GM19372 (cell line): ENCODE results near the gene PDE9A.
"Not testable (repeated sequence)": the region's sequence is repeated elsewhere in the genome, so short reads cannot be mapped to it uniquely, and the experiment has no call there.

Experiments
- ATAC-seq: cut with Tn5 transposase; IDR thresholded peaks from one replicate; pipeline ENCODE4 v1.9.1; 2021; ENCODE audit warnings: mild to moderate bottlenecking, low read depth, moderate library complexity; ENCODE audit not compliant: unreplicated experiment

PDE9A gene

GRCh38 chr21:42653231-42654061, at the start of gene PDE9A:
PDE9A (plus strand) TSS chr21:42653621; CDS start chr21:42653815, 194 bp downstream.
- ATAC-seq: no peak

DNA sequence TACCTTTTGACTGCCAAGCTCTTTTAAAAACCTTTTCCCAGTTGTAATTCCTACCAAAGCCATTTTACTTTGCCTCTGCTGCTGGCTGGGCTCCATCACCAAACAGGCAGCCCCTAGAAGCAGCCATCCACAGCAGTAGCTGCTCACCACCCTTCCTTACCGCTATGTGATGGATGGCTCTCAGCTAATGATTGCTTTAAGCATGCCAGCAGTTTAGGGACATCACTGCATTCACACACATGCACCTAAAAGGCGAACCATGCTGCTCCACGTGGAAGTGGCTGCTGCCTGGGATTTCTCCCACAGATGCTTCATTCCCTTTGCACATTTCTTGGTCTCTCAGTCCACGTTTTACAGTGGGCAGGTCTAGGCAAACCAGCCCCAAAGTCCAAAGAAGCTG, 46.3 kb upstream of the PDE9A start:
- ATAC-seq: no peak

- ATAC-seq: no peak
Observed at GRCh38 chr21:42607525-42608102, 45.8 kb upstream of the PDE9A start.

GRCh38 chr21:42608446-42608845, 45.0 kb upstream of the PDE9A start:
- ATAC-seq: no peak

DNA sequence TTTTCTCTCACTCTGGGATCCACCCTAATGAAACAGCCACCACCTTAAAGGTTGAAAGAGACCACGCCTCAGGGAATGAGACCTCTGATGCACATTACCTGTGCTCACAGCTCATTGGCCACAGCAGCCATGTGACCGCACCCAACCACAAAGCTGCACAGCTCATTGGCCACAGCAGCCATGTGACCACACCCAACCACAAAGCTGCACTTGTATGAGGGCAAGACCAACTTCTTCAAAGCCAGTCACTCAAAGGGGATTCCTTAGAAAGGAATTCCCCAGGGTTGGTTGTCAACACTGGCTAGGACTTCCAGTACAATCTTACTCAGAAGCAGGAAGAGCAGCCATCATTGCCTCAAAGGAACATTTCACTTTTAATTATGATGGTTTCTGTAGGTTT, 43.6 kb upstream of the PDE9A start:
- ATAC-seq: no peak

DNA sequence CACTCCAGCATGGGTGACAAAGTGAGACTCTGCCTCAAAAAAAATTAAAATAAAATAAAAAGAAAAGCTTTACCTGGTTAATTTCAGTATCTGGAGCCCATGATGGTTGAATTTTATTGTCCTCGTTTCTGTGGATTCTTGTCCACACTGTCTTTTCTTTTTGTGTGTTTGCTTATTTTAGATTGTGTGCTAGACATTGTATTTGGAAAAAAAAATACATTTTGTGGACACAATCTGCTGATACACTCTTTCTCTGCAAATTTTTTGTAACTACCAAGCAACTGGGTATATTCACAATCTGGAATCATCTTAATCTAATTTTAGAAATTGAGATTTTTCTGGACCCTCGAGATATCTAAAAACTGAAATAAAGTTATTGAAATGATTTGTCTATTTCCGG, 41.6 kb upstream of the PDE9A start:
- ATAC-seq: no peak

GRCh38 chr21:42612390-42612789, 41.0 kb upstream of the PDE9A start:
- no peak for ATAC-seq

DNA sequence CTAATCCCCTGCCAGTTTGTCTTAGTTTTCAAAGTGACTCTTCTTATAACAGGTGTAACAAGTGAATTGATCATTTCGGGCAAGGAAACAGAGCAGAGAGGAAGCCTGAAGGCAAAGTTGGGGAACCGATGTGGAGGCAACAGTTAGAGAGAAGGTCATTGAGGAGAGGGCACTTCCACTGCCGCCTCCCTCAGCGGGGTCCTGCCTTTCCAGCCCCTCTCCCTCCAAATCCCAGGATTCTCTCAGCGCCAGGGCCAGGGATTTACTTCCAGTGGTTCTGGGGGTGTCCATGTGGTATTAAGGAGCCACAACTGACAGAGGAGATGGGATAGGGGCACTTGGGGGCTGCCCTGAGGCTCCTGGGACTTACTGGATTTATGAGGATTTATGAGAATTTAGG, 39.7 kb upstream of the PDE9A start:
- ATAC-seq: no peak

- no peak for ATAC-seq
Observed at GRCh38 chr21:42614396-42614795, 39.0 kb upstream of the PDE9A start.

DNA sequence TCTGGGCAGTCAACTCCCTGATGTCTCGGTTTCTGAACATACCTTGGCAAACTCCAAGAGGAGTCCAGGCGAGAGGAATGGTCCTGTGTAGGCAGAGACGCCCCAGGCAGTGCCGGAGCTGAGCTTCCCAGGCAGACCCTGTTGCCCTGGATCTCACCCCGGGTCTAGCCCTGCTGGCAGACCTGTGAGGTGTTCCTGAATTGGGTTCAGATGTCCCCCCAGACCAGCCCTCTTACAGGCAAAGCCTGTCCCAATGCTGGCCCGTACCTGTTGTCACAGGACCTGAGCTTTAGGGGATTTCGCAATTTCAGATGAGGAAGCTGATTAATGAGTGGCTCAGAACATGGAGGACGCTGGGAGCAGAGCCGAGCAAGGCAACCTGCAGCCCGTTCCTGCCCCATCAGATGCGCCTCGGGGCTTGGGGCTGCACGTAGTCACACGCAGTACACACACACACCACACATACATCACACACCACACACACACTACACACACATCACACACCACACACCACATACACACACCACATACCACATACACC, 38.5 kb upstream of the PDE9A start:
- no peak for ATAC-seq

DNA sequence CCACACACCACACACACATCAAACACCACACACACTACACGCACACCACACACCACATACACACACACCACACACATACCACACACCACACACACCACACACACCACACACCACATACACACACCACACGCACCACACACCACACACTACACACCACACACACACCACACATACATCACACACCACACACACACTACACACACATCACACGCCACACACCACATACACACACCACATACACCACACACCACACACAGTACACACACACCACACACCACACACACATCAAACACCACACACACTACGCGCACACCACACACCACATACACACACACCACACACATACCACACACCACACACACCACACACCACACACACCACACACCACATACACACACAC, 38.0 kb upstream of the PDE9A start:
- not testable (repeated sequence) for ATAC-seq

- no peak for ATAC-seq
Observed at GRCh38 chr21:42615924-42616323, 37.5 kb upstream of the PDE9A start.

DNA sequence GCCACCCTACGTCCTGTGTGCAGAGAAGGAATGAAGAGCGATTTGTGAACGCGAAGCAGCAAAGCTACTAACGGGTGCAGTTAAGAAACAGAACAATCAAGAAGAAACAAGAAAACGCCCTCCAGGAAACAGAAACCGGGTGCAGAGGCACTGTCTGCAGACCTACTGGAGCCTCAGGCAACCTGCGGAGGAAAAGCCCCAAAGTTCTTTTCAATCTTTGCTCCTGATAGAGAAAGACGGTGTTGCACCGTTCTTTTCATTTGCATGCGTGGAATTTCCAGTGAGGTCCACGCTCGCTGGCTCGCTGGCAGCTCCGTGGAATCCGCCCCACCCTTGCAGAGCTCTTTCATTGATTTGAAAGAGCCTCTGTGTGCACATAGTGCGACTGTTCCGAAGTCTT, 37.0 kb upstream of the PDE9A start:
- ATAC-seq: no peak

- no peak for ATAC-seq
Observed at GRCh38 chr21:42616941-42617340, 36.5 kb upstream of the PDE9A start.

GRCh38 chr21:42617486-42617885, 35.9 kb upstream of the PDE9A start:
- no peak for ATAC-seq

- ATAC-seq: no peak
Observed at GRCh38 chr21:42618707-42619102, 34.7 kb upstream of the PDE9A start.

GRCh38 chr21:42619166-42619565, 34.3 kb upstream of the PDE9A start:
- no peak for ATAC-seq

GRCh38 chr21:42619841-42620240, 33.6 kb upstream of the PDE9A start:
- ATAC-seq: no peak

DNA sequence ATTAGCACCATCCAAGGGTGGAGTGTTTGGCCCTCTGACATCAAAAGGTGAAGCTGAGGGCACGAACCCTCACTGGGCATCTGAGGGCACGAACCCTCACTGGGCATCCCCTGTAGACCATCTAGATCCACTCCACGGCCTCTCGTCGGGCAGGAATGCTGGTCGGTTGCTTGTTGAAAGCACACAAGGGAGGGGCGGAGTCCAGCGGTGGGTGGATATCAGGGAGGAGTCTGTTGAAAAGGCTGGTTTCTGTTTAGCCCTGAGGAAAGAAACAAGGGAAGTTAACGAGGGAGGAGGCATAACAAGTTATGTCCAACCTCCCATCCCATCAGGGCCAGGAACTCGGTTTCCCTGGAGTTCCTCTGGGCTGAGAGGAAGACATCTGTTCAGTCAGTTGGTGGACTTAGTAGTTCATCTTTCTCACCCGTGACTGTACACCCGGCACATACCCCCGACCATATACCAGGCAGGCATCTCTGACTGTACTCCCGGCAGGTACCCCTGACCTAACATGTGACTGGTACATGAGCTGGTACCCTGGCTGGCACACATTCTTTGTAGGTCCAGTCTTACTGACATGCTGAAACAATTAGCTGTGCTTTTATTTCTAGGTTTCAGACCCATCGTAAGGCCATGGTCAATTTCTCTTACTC, 32.1 kb upstream of the PDE9A start:
- no peak for ATAC-seq

DNA sequence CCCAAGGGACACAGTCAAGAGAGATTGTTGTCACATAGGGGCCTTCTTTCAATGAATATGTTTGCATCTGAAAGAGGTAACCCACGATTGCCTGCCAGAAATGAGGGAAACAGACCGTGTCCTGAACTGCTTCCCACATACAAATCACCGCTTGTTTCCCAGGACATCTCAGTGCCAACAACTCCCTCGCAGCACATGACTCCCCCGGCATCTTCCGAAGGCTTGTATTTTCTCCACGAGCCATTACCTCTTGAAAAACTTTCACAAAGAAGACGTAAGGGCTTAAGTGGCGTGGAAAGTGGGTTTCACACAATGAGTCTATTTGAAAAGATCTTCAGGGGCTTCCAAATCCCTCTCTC, 31.6 kb upstream of the PDE9A start:
- ATAC-seq: no peak

GRCh38 chr21:42622284-42622683, 31.1 kb upstream of the PDE9A start:
- no peak for ATAC-seq

DNA sequence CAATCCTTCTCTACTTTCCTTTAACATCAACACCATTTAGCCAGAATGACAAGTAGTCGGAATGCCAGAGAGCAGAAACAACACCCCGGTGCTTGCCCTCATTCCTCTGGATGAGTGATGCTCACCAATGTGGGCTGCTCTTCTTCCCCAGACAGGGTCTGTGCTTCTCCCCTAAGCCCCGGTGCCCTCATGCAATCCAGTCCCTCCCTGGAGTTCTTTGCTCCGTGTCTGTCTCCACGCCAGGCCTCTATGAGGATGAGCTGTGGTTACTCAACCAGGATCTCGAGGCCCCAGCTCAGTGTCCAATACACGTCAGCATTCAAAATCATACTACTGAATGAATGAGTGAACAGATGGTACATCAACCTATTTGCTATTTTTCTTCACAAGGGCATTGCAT, 29.7 kb upstream of the PDE9A start:
- no peak for ATAC-seq
